NCI-H82 (cell line): ENCODE data around the gene UPF3A.
"Not testable (repeated sequence)": the region's sequence is repeated elsewhere in the genome, so short reads cannot be mapped to it uniquely, and the experiment has no call there.

Experiments used
- DNase-seq: peaks from one replicate; lab custom pipeline; 2025; lab: John Stamatoyannopoulos, UW

UPF3A gene

GRCh38 chr13:114309086-114309485 lies 27.7 kb downstream of the UPF3A start:
- DNase-seq: no peak

DNA sequence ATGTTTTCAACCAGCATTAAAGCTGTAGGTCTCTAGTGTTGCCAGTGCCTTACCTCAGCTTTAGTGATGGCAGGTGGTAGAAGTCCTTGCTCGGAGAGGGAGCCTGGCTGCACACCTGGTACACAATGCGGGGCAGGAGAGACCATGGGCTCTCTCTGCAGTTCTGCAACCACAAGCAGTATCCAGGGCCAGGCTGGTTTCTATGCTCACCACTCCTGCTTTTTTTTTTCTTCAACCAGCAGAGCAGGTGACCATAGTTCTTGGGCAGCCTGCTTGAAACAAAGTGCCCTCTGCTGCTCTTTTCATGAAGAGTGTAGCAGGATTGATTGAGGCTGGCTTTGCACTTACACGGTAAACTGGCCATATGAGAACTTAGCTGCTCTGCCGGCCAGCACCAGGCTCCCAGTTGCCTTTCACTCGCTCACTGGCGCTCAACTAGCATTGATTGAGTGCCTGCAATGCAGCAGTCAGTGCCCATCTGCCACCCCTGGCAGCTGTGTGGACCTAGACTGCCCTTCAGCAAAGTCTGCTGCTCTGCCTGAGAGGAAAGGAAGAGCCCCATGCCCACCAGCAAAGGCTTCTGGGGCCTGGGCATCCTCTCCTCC lies 28.5 kb downstream of the UPF3A start:
- DNase-seq: peak; percentile 34

- DNase-seq: no peak
Observed at GRCh38 chr13:114310956-114311355, 29.6 kb downstream of the UPF3A start.

DNA sequence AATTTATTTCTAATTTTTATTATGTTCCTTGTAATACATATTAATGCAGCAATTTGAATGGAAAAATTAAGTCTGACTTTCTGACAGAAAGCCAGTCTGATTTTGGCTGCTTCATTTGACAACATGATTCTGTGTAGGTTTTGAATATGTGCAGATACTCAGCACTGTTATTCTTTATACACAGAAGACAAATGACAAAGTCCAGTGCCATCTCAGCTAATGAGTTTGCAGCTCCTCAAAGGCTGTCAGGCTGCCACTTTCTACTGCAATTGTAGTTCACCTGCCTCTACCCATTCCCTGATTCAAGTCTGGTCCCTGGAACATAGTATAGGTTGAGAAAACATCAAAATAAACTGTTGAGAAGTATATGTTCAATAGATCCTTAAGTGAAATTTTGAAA lies 30.0 kb downstream of the UPF3A start:
- DNase-seq: no peak

DNA sequence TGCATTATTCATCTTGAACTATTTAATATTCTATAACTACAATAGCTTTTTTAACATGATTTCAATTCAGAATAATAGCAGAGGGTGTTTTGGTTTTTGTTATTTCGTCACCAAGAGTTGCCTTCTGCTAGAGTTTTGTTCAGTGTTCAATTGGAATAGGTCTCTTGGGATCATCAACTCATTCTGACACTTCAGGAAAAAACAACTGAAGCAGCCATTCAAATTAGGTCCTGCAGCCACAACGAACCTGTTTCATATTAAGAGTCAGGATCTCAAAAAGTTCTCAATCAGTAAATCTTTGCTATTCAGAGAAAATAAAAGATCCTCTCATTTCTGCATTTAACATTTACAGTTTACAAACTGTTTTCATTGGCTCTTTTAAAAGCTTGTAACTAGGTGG lies 30.5 kb downstream of the UPF3A start:
- no peak for DNase-seq

GRCh38 chr13:114313061-114313860 lies 31.9 kb downstream of the UPF3A start:
- DNase-seq: no peak

GRCh38 chr13:114314074-114314912 lies 32.9 kb downstream of the UPF3A start, which contains the start of gene CHAMP1:
TSS of gene CHAMP1 (plus strand) at chr13:114314503. CDS start at chr13:114323843, 9,340 bp downstream.
- DNase-seq: peak; percentile 99

GRCh38 chr13:114315074-114315785 lies 33.8 kb downstream of the UPF3A start:
- DNase-seq: no peak

GRCh38 chr13:114318624-114319023 lies 37.2 kb downstream of the UPF3A start:
- DNase-seq: no peak

- DNase-seq: no peak
Observed at GRCh38 chr13:114319441-114319913, 38.1 kb downstream of the UPF3A start.

DNA sequence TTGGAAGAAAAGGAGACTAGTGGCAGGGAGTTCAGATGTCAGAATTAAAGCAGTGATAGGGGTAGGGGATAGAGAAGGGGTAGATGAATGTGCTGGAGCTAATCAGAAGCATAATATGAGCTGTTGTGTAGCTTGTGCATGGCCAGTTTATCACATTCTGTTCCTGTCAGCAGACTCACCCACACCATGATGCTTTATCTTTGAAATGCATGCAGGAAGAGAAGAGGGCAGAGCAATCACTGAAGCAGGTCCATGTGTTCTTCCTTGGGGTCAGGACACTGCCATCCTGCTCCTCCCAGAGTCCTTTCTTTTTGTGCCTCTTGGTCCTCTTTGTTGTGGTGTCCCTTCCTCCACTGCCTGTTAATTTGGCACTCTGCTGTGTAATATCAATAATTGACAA lies 38.7 kb downstream of the UPF3A start:
- no peak for DNase-seq

DNA sequence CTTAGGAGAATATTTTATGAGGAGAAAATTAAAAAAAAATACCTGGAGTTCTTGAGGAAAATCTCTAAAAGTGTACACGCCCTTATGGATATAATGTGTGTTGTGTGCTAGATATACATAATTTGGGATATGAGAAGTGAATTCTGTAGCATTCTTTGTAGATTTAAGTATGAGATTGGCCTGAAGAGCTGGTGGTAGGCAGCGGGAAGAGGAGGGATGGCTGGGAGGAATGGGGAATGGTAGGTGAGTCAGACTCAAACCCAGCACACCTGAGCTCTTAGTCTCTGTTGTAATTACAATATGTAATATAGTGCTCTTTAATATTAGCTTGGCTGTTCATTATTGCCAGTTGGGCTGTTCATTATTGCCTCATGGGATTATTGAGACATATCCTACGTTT lies 39.9 kb downstream of the UPF3A start:
- DNase-seq: no peak

DNA sequence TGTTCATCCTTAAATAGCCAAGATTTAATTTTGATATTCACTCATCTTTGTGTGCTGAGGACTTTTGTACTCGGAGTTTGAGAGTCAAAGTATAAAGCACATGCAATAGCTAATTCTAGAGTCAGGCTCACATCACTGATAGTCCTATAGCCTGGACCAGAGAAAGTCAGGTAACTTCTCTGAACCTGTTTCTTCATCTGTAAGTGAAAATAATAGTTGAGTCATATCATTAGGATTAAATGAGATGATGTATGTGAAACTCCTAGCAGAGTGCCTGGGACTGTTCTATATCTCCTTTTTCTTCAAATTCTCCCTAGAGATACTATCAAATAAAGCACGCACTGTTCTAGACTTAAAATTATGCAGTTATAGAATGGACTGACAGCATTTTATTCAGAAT lies 41.9 kb downstream of the UPF3A start:
- DNase-seq: no peak

- no peak for DNase-seq
Observed at GRCh38 chr13:114324334-114324733, 42.9 kb downstream of the UPF3A start.

DNA sequence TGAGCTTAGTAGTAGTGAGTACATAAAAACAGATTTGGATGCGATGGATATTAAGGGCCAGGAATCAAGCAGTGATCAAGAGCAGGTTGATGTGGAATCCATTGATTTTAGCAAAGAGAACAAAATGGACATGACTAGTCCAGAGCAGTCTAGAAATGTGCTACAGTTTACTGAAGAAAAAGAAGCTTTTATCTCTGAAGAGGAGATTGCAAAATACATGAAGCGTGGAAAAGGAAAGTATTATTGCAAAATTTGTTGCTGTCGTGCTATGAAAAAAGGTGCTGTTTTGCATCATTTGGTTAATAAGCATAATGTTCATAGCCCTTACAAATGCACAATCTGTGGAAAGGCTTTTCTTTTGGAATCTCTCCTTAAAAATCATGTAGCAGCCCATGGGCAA lies 44.3 kb downstream of the UPF3A start:
- DNase-seq: no peak

- DNase-seq: peak; percentile 85
Observed at GRCh38 chr13:114328034-114328433, 46.6 kb downstream of the UPF3A start.

GRCh38 chr13:114328595-114328994 lies 47.2 kb downstream of the UPF3A start:
- DNase-seq: no peak

- DNase-seq: no peak
Observed at GRCh38 chr13:114330086-114330485, 48.7 kb downstream of the UPF3A start.

DNA sequence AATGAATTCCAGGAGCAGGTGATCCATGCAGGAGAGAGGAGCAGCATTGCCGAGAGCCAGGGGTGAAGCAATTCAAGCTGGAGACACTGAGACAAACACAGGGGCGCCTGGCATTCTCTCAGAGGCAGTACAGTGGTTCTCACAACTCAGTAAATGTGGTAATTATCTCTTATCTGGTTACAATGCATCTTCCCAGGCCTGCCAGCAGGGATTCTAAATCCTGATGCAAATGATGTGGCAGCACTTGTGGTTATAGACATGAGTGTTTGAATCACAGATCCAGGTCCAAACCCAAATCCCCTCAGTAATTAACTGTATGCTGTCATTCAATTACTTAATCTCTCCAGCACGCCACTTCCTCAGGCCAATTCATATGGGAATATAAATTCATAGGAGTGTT lies 52.5 kb downstream of the UPF3A start:
- peak; percentile 21 for DNase-seq

- no peak for DNase-seq
Observed at GRCh38 chr13:114334305-114335053, 53.1 kb downstream of the UPF3A start.

DNA sequence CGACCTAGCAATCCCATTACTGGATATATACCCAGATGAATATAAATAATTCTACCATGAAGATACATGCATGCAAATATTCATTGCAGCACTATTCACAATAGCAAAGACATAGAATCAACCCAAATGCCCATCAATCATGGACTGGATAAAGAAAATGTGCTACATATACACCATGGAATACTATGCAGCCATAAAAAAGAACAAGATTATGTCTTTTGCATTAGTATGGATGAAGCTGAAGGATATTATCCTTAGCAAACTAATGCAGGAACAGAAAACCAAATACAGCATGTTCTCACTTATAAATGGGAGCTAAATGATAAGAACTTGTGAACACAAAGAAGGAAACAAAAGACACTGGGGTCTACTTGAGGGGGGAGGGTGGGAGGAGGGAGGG lies 55.1 kb downstream of the UPF3A start:
- not testable (repeated sequence) for DNase-seq
